GM12878 (cell line): ENCODE results near the gene ABCD2. TPM values are rescaled to one million over a fixed set of nuclear protein-coding genes. Genes with fewer than 3 reads are reported as not detected.

Experiments
- ATAC-seq: fragments of 200-7000 bp; cut with Tn5 transposase; 3 replicates; pipeline ENCODE4 v1.9.1; 2020; ENCODE audit warnings: mild to moderate bottlenecking, moderate library complexity
- BruUV-seq: library from RNA; stranded (reverse); fragments of 400-500 nt; replicated peaks from 2 replicates; lab custom pipeline; 2021; lab: Mats Ljungman, UMichigan
- CTCF ChIA-PET: fragments of 300-600 bp; sonication (Branson Sonifier 250); formaldehyde crosslinking; extraction: SDS; loops from one replicate; lab custom pipeline; 2021; ENCODE audit warnings: inconsistent platforms; lab: Yijun Ruan, JAX
- POLR2A ChIA-PET: fragments of 350-600 bp; formaldehyde crosslinking; extraction: SDS; loops from one replicate; lab custom pipeline; 2021; ENCODE audit warnings: inconsistent platforms; lab: Charles Lee
- RAD21 ChIA-PET: fragments of 300-600 bp; sonication (Branson Sonifier 250); formaldehyde crosslinking; loops from one replicate; lab custom pipeline; 2023; ENCODE audit warnings: antibody characterized with exemption; ENCODE audit not compliant: unreplicated experiment; lab: Charles Lee
- SMC1A ChIA-PET: fragments of 300-600 bp; sonication (Branson Sonifier 250); formaldehyde crosslinking; loops from one replicate; lab custom pipeline; 2023; ENCODE audit not compliant: unreplicated experiment, uncharacterized antibody; lab: Charles Lee
- DNase-seq: peaks from one replicate; pipeline ENCODE4 v3.0.0-alpha.2; 2011; ENCODE audit warnings: low read depth, low spot score
- FAIRE-seq: peaks from 3 replicates; lab custom pipeline; 2011; peaks lifted over from hg19 to GRCh38; lab: Jason Lieb, UNC
- H2AFZ ChIP-seq: 2 replicates; pipeline ENCODE4 v1.6.0; 2011; ENCODE audit warnings: low read depth, low read length, control low read depth; ENCODE audit not compliant: control insufficient read depth
- H3K27ac ChIP-seq: 2 replicates; pipeline ENCODE4 v1.5.1; 2011; ENCODE audit warnings: control low read depth; ENCODE audit not compliant: control insufficient read depth, insufficient read depth
- H3K27me3 ChIP-seq, 2 experiments: replicated peaks in 1 of 2; 2 replicates each; pipeline versions ENCODE4 v1.6.0 to v1.6.1; 2011; ENCODE audit warnings: low read length in 1 of 2; ENCODE audit not compliant: control insufficient read depth in 2 of 2, insufficient read depth in 2 of 2
- H3K36me3 ChIP-seq, 2 experiments: 2 replicates each; pipeline ENCODE4 v1.5.1; 2011; ENCODE audit warnings: low read length in 1 of 2; ENCODE audit not compliant: control insufficient read depth in 2 of 2, insufficient read depth in 2 of 2
- H3K4me1 ChIP-seq: 2 replicates; pipeline ENCODE4 v1.6.1; 2011; ENCODE audit warnings: mild to moderate bottlenecking, low read length, moderate library complexity, mixed read lengths; ENCODE audit not compliant: control insufficient read depth, insufficient read depth
- H3K4me2 ChIP-seq: 2 replicates; pipeline ENCODE4 v1.6.0; 2011; ENCODE audit warnings: control low read depth; ENCODE audit not compliant: control insufficient read depth, insufficient read depth
- H3K4me3 ChIP-seq: fragments of 200-600 bp; sonication (generic); 2 replicates; pipeline ENCODE4 v1.5.1; 2016
- H3K79me2 ChIP-seq: 2 replicates; pipeline ENCODE4 v1.6.0; 2011; ENCODE audit warnings: low read length; ENCODE audit not compliant: control insufficient read depth, insufficient read depth
- H3K9ac ChIP-seq: 2 replicates; pipeline ENCODE4 v1.8.0; 2011; ENCODE audit warnings: low read length, control low read depth, mixed read lengths; ENCODE audit not compliant: control insufficient read depth, insufficient read depth
- H3K9me3 ChIP-seq: replicated peaks from 3 replicates; pipeline ENCODE4 v1.5.1; 2011; ENCODE audit warnings: mild to moderate bottlenecking, low read length; ENCODE audit not compliant: control insufficient read depth, insufficient read depth
- H4K20me1 ChIP-seq: 2 replicates; pipeline ENCODE4 v1.6.0; 2011; ENCODE audit not compliant: control insufficient read depth, insufficient read depth
- CBFB ChIP-seq: IDR thresholded peaks from 2 replicates; pipeline ENCODE4 v1.6.1; 2016; ENCODE audit warnings: antibody characterized with exemption, low read depth
- CREM ChIP-seq: IDR thresholded peaks from 2 replicates; pipeline ENCODE4 v1.6.1; 2014; ENCODE audit warnings: antibody characterized with exemption, low read depth
- EED ChIP-seq: sonication (generic); IDR thresholded peaks from 2 replicates; pipeline ENCODE4 v1.6.1; 2016; ENCODE audit warnings: antibody characterized with exemption, low read depth
- FOXM1 ChIP-seq: IDR thresholded peaks from 2 replicates; pipeline ENCODE4 v1.6.1; 2012; ENCODE audit warnings: low read depth, mild to moderate bottlenecking, inconsistent platforms, low read length, moderate library complexity
- KDM1A ChIP-seq: fragments of 200-600 bp; sonication (generic); IDR thresholded peaks from 2 replicates; pipeline ENCODE4 v1.6.1; 2016; ENCODE audit warnings: borderline replicate concordance
- MTA3 ChIP-seq: IDR thresholded peaks from 2 replicates; pipeline ENCODE4 v1.6.1; 2012; ENCODE audit warnings: low read length, inconsistent platforms, borderline replicate concordance
- NR2C1 ChIP-seq: fragments of 450-650 bp; IDR thresholded peaks from 2 replicates; pipeline ENCODE4 v1.6.1; 2017; ENCODE audit warnings: antibody characterized with exemption, mild to moderate bottlenecking, moderate library complexity
- in situ Hi-C: fragments of 300-500 bp; cut with MboI; formaldehyde crosslinking; loops from 9 replicates; pipeline ENCODE4 v1.14.3; 2018; ENCODE audit warnings: mixed read lengths
- intact Hi-C: fragments of 100-400 bp; cut with micrococcal nuclease; formaldehyde crosslinking; loops from one replicate; pipeline ENCODE4 v1.14.2; 2022; ENCODE audit not compliant: unreplicated experiment
- polyA plus RNA-seq, 11 experiments: library from polyadenylated mRNA; depleted of rRNA in 4 of 11; unstranded in 6 of 11; stranded (reverse) in 5 of 11; fragments of >200 nt; fragmentation: Nextera tagmentation in 4 of 11; fragmentation: Illumina TruSeq in 1 of 11; extraction: Ambion mirVana in 4 of 11; extraction: Trizol in 1 of 11; gene quantifications; 1 replicate in 1 of 11; 2 replicates in 10 of 11; pipeline versions ENCODE4 v1.2.1 to v1.2.3, GENCODE V29; 2011 to 2016; ENCODE audit warnings: inconsistent platforms in 2 of 11, missing spikeins in 2 of 11, low read depth in 1 of 11
- total RNA-seq, 4 experiments: library from RNA; depleted of rRNA in 3 of 4; stranded (reverse); fragments of >200 nt in 3 of 4; fragmentation: Illumina TruSeq in 1 of 4; extraction: Trizol in 1 of 4; gene quantifications; 2 replicates each; pipeline versions ENCODE4 v1.2.1 to v1.2.3, GENCODE V29; 2013 to 2021
- TF ChIP-seq, protein P1 (sequence below): fragments of 450-650 bp; IDR thresholded peaks from 2 replicates; pipeline ENCODE4 v1.6.1; 2018; ENCODE audit warnings: mild to moderate bottlenecking, low read depth, moderate library complexity; ENCODE audit not compliant: partially characterized antibody
- TF ChIP-seq, protein P2 (sequence below): fragments of 450-650 bp; IDR thresholded peaks from 2 replicates; pipeline ENCODE4 v1.6.1; 2016; ENCODE audit warnings: mild to moderate bottlenecking, moderate library complexity, borderline replicate concordance
- TF ChIP-seq, protein P3 (sequence below): fragments of 450-650 bp; IDR thresholded peaks from 2 replicates; pipeline ENCODE4 v1.6.1; 2018; ENCODE audit warnings: borderline replicate concordance, mild to moderate bottlenecking; ENCODE audit not compliant: partially characterized antibody
- TF ChIP-seq, protein P4 (sequence below): fragments of 450-650 bp; IDR thresholded peaks from 2 replicates; pipeline ENCODE4 v1.6.1; 2017; ENCODE audit warnings: low read depth, mild to moderate bottlenecking, moderate library complexity

The ABCD2 gene
- total and polyA plus RNA-seq, 10 of the 15 experiments (the other 5 are each of a cell fraction or from before 2014, with no cell fraction given): 4.4 to 16.2 (median 7.5) TPM

DNA sequence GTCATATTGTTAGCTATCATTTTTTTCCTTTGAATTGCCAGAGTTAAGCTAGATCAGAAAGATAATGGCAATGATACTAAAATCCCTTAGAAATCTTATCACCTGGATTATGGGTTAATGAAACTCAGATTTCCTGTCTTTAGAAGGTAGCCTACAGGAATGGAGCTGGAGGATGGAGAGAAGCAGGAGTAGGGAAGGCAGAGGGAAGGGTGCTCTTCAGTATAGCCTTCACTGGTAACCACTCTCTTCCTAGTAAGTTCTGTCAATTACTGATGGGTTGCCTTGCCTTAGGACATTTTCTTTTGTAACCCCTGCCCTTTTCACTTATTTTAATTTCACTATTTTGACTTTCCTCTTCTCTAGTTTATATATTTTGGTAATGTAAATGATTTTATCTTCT lies 27.8 kb upstream of the ABCD2 start:
- Histone ChIP-seq H3K4me1 (no peaks in the 10 kb centered on the region; the same call in 1 of the 2 replicates), H2AFZ (no peak overlapping the region), H3K9ac (no peak overlapping the region), H3K79me2 (no peaks in the 10 kb centered on the region), H4K20me1 (no peaks in the 10 kb centered on the region), H3K9me3 (no peaks in the 10 kb centered on the region), H3K4me3 (no peak overlapping the region), H3K27ac (no peak overlapping the region), H3K4me2 (no peak overlapping the region), H3K27me3 (no peaks in the 10 kb centered on the region), H3K36me3 (no peaks in the 10 kb centered on the region)
- DNase-seq (no peak), ATAC-seq (no peak), FAIRE-seq (no peak)
- in situ Hi-C loops: no loop called here
- CTCF ChIA-PET: interaction anchor here (0.7 kb wide), 1 partner anchor 8 kb away, joined by 3 read pairs; no protein-coding TSS in a partner anchor
- RAD21 ChIA-PET: no interaction called here
- BruUV-seq: no TSS peak
- TF ChIP-seq EED: no peak
- TF ChIP-seq MTA3: no peak
- TF ChIP-seq, protein P1, sequence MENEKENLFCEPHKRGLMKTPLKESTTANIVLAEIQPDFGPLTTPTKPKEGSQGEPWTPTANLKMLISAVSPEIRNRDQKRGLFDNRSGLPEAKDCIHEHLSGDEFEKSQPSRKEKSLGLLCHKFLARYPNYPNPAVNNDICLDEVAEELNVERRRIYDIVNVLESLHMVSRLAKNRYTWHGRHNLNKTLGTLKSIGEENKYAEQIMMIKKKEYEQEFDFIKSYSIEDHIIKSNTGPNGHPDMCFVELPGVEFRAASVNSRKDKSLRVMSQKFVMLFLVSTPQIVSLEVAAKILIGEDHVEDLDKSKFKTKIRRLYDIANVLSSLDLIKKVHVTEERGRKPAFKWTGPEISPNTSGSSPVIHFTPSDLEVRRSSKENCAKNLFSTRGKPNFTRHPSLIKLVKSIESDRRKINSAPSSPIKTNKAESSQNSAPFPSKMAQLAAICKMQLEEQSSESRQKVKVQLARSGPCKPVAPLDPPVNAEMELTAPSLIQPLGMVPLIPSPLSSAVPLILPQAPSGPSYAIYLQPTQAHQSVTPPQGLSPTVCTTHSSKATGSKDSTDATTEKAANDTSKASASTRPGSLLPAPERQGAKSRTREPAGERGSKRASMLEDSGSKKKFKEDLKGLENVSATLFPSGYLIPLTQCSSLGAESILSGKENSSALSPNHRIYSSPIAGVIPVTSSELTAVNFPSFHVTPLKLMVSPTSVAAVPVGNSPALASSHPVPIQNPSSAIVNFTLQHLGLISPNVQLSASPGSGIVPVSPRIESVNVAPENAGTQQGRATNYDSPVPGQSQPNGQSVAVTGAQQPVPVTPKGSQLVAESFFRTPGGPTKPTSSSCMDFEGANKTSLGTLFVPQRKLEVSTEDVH: no peak
- TF ChIP-seq FOXM1: no peak
- TF ChIP-seq, protein P2, sequence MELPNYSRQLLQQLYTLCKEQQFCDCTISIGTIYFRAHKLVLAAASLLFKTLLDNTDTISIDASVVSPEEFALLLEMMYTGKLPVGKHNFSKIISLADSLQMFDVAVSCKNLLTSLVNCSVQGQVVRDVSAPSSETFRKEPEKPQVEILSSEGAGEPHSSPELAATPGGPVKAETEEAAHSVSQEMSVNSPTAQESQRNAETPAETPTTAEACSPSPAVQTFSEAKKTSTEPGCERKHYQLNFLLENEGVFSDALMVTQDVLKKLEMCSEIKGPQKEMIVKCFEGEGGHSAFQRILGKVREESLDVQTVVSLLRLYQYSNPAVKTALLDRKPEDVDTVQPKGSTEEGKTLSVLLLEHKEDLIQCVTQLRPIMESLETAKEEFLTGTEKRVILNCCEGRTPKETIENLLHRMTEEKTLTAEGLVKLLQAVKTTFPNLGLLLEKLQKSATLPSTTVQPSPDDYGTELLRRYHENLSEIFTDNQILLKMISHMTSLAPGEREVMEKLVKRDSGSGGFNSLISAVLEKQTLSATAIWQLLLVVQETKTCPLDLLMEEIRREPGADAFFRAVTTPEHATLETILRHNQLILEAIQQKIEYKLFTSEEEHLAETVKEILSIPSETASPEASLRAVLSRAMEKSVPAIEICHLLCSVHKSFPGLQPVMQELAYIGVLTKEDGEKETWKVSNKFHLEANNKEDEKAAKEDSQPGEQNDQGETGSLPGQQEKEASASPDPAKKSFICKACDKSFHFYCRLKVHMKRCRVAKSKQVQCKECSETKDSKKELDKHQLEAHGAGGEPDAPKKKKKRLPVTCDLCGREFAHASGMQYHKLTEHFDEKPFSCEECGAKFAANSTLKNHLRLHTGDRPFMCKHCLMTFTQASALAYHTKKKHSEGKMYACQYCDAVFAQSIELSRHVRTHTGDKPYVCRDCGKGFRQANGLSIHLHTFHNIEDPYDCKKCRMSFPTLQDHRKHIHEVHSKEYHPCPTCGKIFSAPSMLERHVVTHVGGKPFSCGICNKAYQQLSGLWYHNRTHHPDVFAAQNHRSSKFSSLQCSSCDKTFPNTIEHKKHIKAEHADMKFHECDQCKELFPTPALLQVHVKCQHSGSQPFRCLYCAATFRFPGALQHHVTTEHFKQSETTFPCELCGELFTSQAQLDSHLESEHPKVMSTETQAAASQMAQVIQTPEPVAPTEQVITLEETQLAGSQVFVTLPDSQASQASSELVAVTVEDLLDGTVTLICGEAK: no peak
- TF ChIP-seq KDM1A: no peak
- TF ChIP-seq CREM: no peak
- no peak for TF ChIP-seq CBFB
- no peak for TF ChIP-seq NR2C1
- TF ChIP-seq, protein P3, sequence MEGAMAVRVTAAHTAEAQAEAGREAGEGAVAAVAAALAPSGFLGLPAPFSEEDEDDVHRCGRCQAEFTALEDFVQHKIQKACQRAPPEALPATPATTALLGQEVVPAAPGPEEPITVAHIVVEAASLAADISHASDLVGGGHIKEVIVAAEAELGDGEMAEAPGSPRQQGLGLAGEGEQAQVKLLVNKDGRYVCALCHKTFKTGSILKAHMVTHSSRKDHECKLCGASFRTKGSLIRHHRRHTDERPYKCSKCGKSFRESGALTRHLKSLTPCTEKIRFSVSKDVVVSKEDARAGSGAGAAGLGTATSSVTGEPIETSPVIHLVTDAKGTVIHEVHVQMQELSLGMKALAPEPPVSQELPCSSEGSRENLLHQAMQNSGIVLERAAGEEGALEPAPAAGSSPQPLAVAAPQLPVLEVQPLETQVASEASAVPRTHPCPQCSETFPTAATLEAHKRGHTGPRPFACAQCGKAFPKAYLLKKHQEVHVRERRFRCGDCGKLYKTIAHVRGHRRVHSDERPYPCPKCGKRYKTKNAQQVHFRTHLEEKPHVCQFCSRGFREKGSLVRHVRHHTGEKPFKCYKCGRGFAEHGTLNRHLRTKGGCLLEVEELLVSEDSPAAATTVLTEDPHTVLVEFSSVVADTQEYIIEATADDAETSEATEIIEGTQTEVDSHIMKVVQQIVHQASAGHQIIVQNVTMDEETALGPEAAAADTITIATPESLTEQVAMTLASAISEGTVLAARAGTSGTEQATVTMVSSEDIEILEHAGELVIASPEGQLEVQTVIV: no peak
- TF ChIP-seq, protein P4, sequence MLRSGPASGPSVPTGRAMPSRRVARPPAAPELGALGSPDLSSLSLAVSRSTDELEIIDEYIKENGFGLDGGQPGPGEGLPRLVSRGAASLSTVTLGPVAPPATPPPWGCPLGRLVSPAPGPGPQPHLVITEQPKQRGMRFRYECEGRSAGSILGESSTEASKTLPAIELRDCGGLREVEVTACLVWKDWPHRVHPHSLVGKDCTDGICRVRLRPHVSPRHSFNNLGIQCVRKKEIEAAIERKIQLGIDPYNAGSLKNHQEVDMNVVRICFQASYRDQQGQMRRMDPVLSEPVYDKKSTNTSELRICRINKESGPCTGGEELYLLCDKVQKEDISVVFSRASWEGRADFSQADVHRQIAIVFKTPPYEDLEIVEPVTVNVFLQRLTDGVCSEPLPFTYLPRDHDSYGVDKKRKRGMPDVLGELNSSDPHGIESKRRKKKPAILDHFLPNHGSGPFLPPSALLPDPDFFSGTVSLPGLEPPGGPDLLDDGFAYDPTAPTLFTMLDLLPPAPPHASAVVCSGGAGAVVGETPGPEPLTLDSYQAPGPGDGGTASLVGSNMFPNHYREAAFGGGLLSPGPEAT: no peak
- SMC1A ChIA-PET: interaction anchor here (1.1 kb wide), 1 partner anchor 11 kb away, joined by 3 read pairs; no protein-coding TSS in a partner anchor
- POLR2A ChIA-PET: interaction anchor here (0.6 to 0.9 kb wide), 2 partner anchors 28 to 470 kb away, joined by 3 read pairs; partner anchors contain the start of gene ABCD2
- intact Hi-C loops: no loop called here
